HG03066 (cell line): Measurements from ENCODE around the gene ARHGAP15.

Source experiments
- ATAC-seq: cut with Tn5 transposase; IDR thresholded peaks from one replicate; pipeline ENCODE4 v1.9.1; 2021; ENCODE audit warnings: low read depth; ENCODE audit not compliant: unreplicated experiment

The ARHGAP15 gene

GRCh38 chr2:143645921-143646645 is 516.9 kb downstream of the ARHGAP15 start:
- no peak for ATAC-seq

GRCh38 chr2:143649226-143649740 is 520.1 kb downstream of the ARHGAP15 start:
- no peak for ATAC-seq

GRCh38 chr2:143652692-143653091 is 523.5 kb downstream of the ARHGAP15 start:
- ATAC-seq = no peak

GRCh38 chr2:143668234-143668633 is 539.0 kb downstream of the ARHGAP15 start:
- ATAC-seq = no peak

GRCh38 chr2:143674051-143674450 is 544.8 kb downstream of the ARHGAP15 start:
- no peak for ATAC-seq

GRCh38 chr2:143675021-143675420 is 545.8 kb downstream of the ARHGAP15 start:
- ATAC-seq = no peak

- ATAC-seq = no peak
Measured at GRCh38 chr2:143679617-143680016, 550.4 kb downstream of the ARHGAP15 start.

- ATAC-seq = no peak
Measured at GRCh38 chr2:143680885-143681405, 551.7 kb downstream of the ARHGAP15 start.

- no peak for ATAC-seq
Measured at GRCh38 chr2:143682436-143683055, 553.3 kb downstream of the ARHGAP15 start.

- no peak for ATAC-seq
Measured at GRCh38 chr2:143683977-143684376, 554.8 kb downstream of the ARHGAP15 start.

GRCh38 chr2:143684551-143685320 is 555.5 kb downstream of the ARHGAP15 start:
- ATAC-seq = no peak

GRCh38 chr2:143685421-143686078 is 556.3 kb downstream of the ARHGAP15 start:
- no peak for ATAC-seq

- ATAC-seq = no peak
Measured at GRCh38 chr2:143686585-143687164, 557.5 kb downstream of the ARHGAP15 start.

- no peak for ATAC-seq
Measured at GRCh38 chr2:143688248-143688647, 559.0 kb downstream of the ARHGAP15 start.

- no peak for ATAC-seq
Measured at GRCh38 chr2:143688815-143689214, 559.6 kb downstream of the ARHGAP15 start.

- ATAC-seq = no peak
Measured at GRCh38 chr2:143689541-143689940, 560.3 kb downstream of the ARHGAP15 start.

- no peak for ATAC-seq
Measured at GRCh38 chr2:143690235-143690634, 561.0 kb downstream of the ARHGAP15 start.

- no peak for ATAC-seq
Measured at GRCh38 chr2:143691121-143691520, 561.9 kb downstream of the ARHGAP15 start.

GRCh38 chr2:143692162-143692561 is 562.9 kb downstream of the ARHGAP15 start:
- ATAC-seq = no peak

GRCh38 chr2:143692967-143693366 is 563.7 kb downstream of the ARHGAP15 start:
- no peak for ATAC-seq
